ENCODE results near the gene SPA17. TPM values are rescaled to one million over a fixed set of nuclear protein-coding genes. Genes with fewer than 3 reads are reported as not detected.

Gene SPA17
- total and polyA plus RNA-seq, 2 of the 8 experiments (the other 6 are each of a cell fraction or from before 2014, with no cell fraction given), result 3.7 to 5.2 TPM

DNA sequence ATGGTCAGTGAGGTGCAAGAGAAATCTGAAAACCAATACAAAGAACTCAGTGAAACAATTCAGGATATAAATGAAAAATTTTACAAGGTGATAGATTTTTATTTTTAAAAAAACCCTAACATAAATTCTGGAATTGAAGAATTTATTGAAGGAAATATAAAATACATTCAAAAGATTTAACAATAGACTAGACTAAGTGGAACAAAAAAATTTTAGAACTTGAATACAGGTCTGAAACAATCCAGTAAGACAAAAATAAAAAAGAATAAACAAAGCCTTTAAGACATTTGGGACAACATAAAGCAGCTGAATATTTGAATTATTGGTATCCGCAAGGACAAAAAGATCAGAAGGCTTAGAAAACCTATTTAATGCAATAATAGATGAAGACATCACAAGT is 8.7 kb downstream of the SPA17 start:
- no peak overlapping the region for H4K5ac ChIP-seq (ENCODE audit: insufficient read length, low read depth, low read length)
- H3K14ac ChIP-seq (ENCODE audit: insufficient read length), result no peak overlapping the region
- H4K91ac ChIP-seq (replicated peaks; ENCODE audit: insufficient read length, low read length), result no peak overlapping the region
- H3K36me3 ChIP-seq (ENCODE audit: control insufficient read depth in 2 of 4, insufficient read depth in 4 of 4, low read length in 3 of 4), result no peaks in the 10 kb centered on the region
- WGBS, 2 experiments (ENCODE audit: extremely low coverage in 1 of 2, insufficient coverage in 1 of 2, insufficient read length in 1 of 2, insufficient replicate concordance in 2 of 2, low coverage in 1 of 2, low lambda C conversion rate in 2 of 2, missing lambda C conversion rate in 1 of 2), result 100% methylated on average over 1 of the region's 1 CpG; no CpG with 5 or more reads in 1 of the 2 experiments
- 0 out of 2 replicates have a peak, but pooled peaks cover 1% of the 10 kb centered on the region for H3K23me2 ChIP-seq (ENCODE audit: low read depth, low read length)
- H2BK12ac ChIP-seq (ENCODE audit: low read depth, low read length), result no peak overlapping the region
- no peak for TF ChIP-seq CHD2 (IDR thresholded peaks at IDR 0.05; ENCODE audit: low read length)
- no peak for TF ChIP-seq SIN3A (conservative IDR thresholded peaks at IDR 0.05 in 1 of 2, IDR thresholded peaks at IDR 0.05 in 1 of 2; ENCODE audit: low read depth in 1 of 2, low read length in 2 of 2)
- no peak for TF ChIP-seq CBX5 (IDR thresholded peaks at IDR 0.05; ENCODE audit: low read depth, low read length)
- no peak for TF ChIP-seq TCF12 (IDR thresholded peaks at IDR 0.05; ENCODE audit: low read depth, low read length)
- TF ChIP-seq RFX5 (IDR thresholded peaks at IDR 0.05; ENCODE audit: borderline replicate concordance, low read depth, low read length), result no peak
- no peak for TF ChIP-seq TAF1 (IDR thresholded peaks at IDR 0.05; ENCODE audit: low read depth, low read length)
- H3K4me2 ChIP-seq (ENCODE audit: insufficient read depth in 1 of 2, low read depth in 2 of 2, low read length in 2 of 2), result no peak overlapping the region
- H2BK20ac ChIP-seq (ENCODE audit: low read length), result no peak overlapping the region
- no peak overlapping the region for H3K4me3 ChIP-seq (ENCODE audit: extremely low read depth in 1 of 4, insufficient read depth in 2 of 4, low read depth in 3 of 4, low read length in 4 of 4)
- H2AK5ac ChIP-seq (ENCODE audit: low read depth, low read length), result no peak overlapping the region
- H3K23ac ChIP-seq (ENCODE audit: insufficient read length), result no peak overlapping the region
- no peak overlapping the region for H2BK120ac ChIP-seq (replicated peaks; ENCODE audit: low read depth, low read length)
- POLR2A ChIA-PET (ENCODE audit: partially characterized antibody), result interaction anchor here (0.8 kb wide), 1 partner anchor 566 kb away, joined by 5 read pairs; no protein-coding TSS in a partner anchor
- no peak overlapping the region for H2AFZ ChIP-seq (ENCODE audit: low read length)
- H3K4me1 ChIP-seq (replicated peaks in 1 of 4; ENCODE audit: control insufficient read depth in 3 of 4, insufficient read depth in 4 of 4, low read length in 3 of 4), result no peaks in the 10 kb centered on the region
- no peak overlapping the region for H3K4ac ChIP-seq (replicated peaks; ENCODE audit: insufficient read length, low read depth, low read length)
- FAIRE-seq (no peak), DNase-seq (ENCODE audit: low read depth in 1 of 2, low spot score in 2 of 2) (no peak)
- no peak overlapping the region for H3K56ac ChIP-seq (replicated peaks; ENCODE audit: insufficient read length, low read depth, low read length)
- no peak overlapping the region for H4K8ac ChIP-seq (ENCODE audit: extremely low read depth, insufficient read depth, low read length)
- H3K79me1 ChIP-seq (ENCODE audit: low read depth, low read length), result no peaks in the 10 kb centered on the region; the same call in 1 of the 2 replicates
- no peaks in the 10 kb centered on the region for H3K27me3 ChIP-seq (replicated peaks in 1 of 4; ENCODE audit: control insufficient read depth in 3 of 4, extremely low read depth in 1 of 4, insufficient read depth in 3 of 4, low read length in 3 of 4)
- H3K27ac ChIP-seq (ENCODE audit: low read depth, low read length), result no peak overlapping the region
- H2BK5ac ChIP-seq (ENCODE audit: low read depth, low read length), result no peak overlapping the region
- no peak overlapping the region for H2BK15ac ChIP-seq (ENCODE audit: low read length)
- CTCF ChIA-PET (ENCODE audit: partially characterized antibody), result interaction anchor here (1.0 kb wide), 1 partner anchor 267 kb away, joined by 3 read pairs; no protein-coding TSS in a partner anchor
- no peaks in the 10 kb centered on the region for H3K79me2 ChIP-seq (ENCODE audit: control insufficient read depth in 1 of 2, insufficient read depth in 2 of 2, low read length in 2 of 2)
- peaks cover 6 to 14% of the 10 kb centered on the region in 2 experiments for H3K9me3 ChIP-seq (ENCODE audit: insufficient read depth in 2 of 2, low read depth in 1 of 2, low read length in 1 of 2)
- no peaks in the 10 kb centered on the region for H4K20me1 ChIP-seq (replicated peaks in 1 of 2; ENCODE audit: control insufficient read depth in 1 of 2, insufficient read depth in 2 of 2, low read length in 2 of 2)
- no peak overlapping the region for H3K18ac ChIP-seq (ENCODE audit: extremely low read depth, low read length)
- no peak overlapping the region for H3K9ac ChIP-seq (replicated peaks in 1 of 4; ENCODE audit: extremely low read depth in 1 of 4, low read depth in 3 of 4, low read length in 3 of 4)

All from H1 (cell line).